Neural progenitor cell (in vitro differentiated cells): Measurements from ENCODE around the gene MUL1. TPM values are rescaled to one million over a fixed set of nuclear protein-coding genes. Genes with fewer than 3 reads are reported as not detected.

Source experiments
- DNase-seq: peaks from one replicate; pipeline ENCODE4 v3.0.0-alpha.2; 2016; ENCODE audit warnings: low spot score
- H2AFZ ChIP-seq: fragments of 200-600 bp; sonication (generic); replicated peaks from 2 replicates; pipeline ENCODE4 v1.6.1; 2016; ENCODE audit warnings: antibody characterized with exemption
- H3F3A ChIP-seq: fragments of 200-600 bp; sonication (generic); 2 replicates; pipeline ENCODE4 v1.6.1; 2016; ENCODE audit warnings: antibody characterized with exemption, low read depth
- H3K27ac ChIP-seq: fragments of 200-600 bp; sonication (generic); 2 replicates; pipeline ENCODE4 v1.5.1; 2016; ENCODE audit warnings: mild to moderate bottlenecking
- H3K27me3 ChIP-seq: fragments of 200-600 bp; sonication (generic); 2 replicates; pipeline ENCODE4 v1.6.1; 2016; ENCODE audit warnings: mild to moderate bottlenecking, moderate library complexity
- H3K36me3 ChIP-seq: fragments of 200-600 bp; sonication (generic); 2 replicates; pipeline ENCODE4 v1.5.1; 2016
- H3K4me1 ChIP-seq: fragments of 200-600 bp; sonication (generic); 2 replicates; pipeline ENCODE4 v1.6.1; 2016; ENCODE audit warnings: mixed run types
- H3K4me2 ChIP-seq: fragments of 200-600 bp; sonication (generic); 2 replicates; pipeline ENCODE4 v1.6.1; 2016
- H3K4me3 ChIP-seq: fragments of 200-600 bp; sonication (generic); 2 replicates; pipeline ENCODE4 v1.5.1; 2016
- H3K79me2 ChIP-seq: fragments of 200-600 bp; sonication (generic); 2 replicates; pipeline ENCODE4 v1.6.1; 2016; ENCODE audit warnings: low read depth
- H3K9ac ChIP-seq: fragments of 200-600 bp; sonication (generic); 2 replicates; pipeline ENCODE4 v1.6.1; 2016
- H3K9me3 ChIP-seq: fragments of 200-600 bp; sonication (generic); 2 replicates; pipeline ENCODE4 v1.5.1; 2016; ENCODE audit warnings: low read depth
- H4K20me1 ChIP-seq: fragments of 200-600 bp; sonication (generic); 2 replicates; pipeline ENCODE4 v1.6.1; 2016; ENCODE audit warnings: low read depth
- H3K27ac Mint-ChIP-seq: 3 replicates; pipeline ENCODE4 v1.8.0; 2021; ENCODE audit warnings: mixed read lengths
- H3K27me3 Mint-ChIP-seq: 2 replicates; pipeline ENCODE4 v1.8.0; 2022; ENCODE audit warnings: low read depth, mild to moderate bottlenecking, inconsistent platforms, moderate library complexity, mixed read lengths; ENCODE audit not compliant: insufficient read depth
- H3K36me3 Mint-ChIP-seq: 3 replicates; pipeline ENCODE4 v1.8.0; 2021; ENCODE audit warnings: mixed read lengths
- H3K4me1 Mint-ChIP-seq: 3 replicates; pipeline ENCODE4 v1.8.0; 2021; ENCODE audit warnings: mixed read lengths
- H3K4me3 Mint-ChIP-seq: 3 replicates; pipeline ENCODE4 v1.8.0; 2021; ENCODE audit warnings: mild to moderate bottlenecking, moderate library complexity, mixed read lengths
- H3K9me3 Mint-ChIP-seq: 3 replicates; pipeline ENCODE4 v1.8.0; 2020; ENCODE audit warnings: mixed read lengths
- EZH2 ChIP-seq: fragments of 200-600 bp; sonication (generic); IDR thresholded peaks from 2 replicates; pipeline ENCODE4 v1.6.1; 2017; ENCODE audit warnings: antibody characterized with exemption, mild to moderate bottlenecking, moderate library complexity
- EZH2phosphoT487 ChIP-seq: fragments of 200-600 bp; sonication (generic); IDR thresholded peaks from 2 replicates; pipeline ENCODE4 v1.6.1; 2017; ENCODE audit warnings: antibody characterized with exemption
- total RNA-seq: library from RNA; depleted of rRNA; stranded (reverse); fragments of >200 nt; gene quantifications from 2 replicates; pipeline ENCODE4 v1.2.3, GENCODE V29; 2015; ENCODE audit warnings: low replicate concordance
- TF ChIP-seq, protein P1 (sequence below): fragments of 200-600 bp; sonication (generic); IDR thresholded peaks from 2 replicates; pipeline ENCODE4 v1.5.1; 2017; ENCODE audit warnings: antibody characterized with exemption, mild to moderate bottlenecking

MUL1 gene, protein sequence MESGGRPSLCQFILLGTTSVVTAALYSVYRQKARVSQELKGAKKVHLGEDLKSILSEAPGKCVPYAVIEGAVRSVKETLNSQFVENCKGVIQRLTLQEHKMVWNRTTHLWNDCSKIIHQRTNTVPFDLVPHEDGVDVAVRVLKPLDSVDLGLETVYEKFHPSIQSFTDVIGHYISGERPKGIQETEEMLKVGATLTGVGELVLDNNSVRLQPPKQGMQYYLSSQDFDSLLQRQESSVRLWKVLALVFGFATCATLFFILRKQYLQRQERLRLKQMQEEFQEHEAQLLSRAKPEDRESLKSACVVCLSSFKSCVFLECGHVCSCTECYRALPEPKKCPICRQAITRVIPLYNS
- 6.7 and 18.9 TPM in 2 replicates for total RNA-seq

GRCh38 chr1:20507564-20508410, at the start of gene MUL1:
Gene MUL1, minus strand, starts transcription at chr1:20508151. Its CDS starts 127 bp downstream, at chr1:20508024.
- Histone ChIP-seq H3K4me1 (peaks cover 8% of the 10 kb centered on the region), H3K27me3 (peaks cover 42% of the 10 kb centered on the region), H3K27ac (no peak within 1 kb of the TSS), H3K9ac (peak within 1 kb of the TSS; percentile 85), H3K79me2 (peaks cover 41% of the 10 kb centered on the region), H3K4me3 (peak within 1 kb of the TSS; percentile 94), H3K4me2 (peak within 1 kb of the TSS; percentile 80), H3K9me3 (no peaks in the 10 kb centered on the region), H3K36me3 (no peaks in the 10 kb centered on the region), H4K20me1 (peaks cover 6% of the 10 kb centered on the region), H3F3A (no peaks in the 10 kb centered on the region), H2AFZ (peak within 1 kb of the TSS; percentile 80)
- peak; percentile 94 for DNase-seq
- Mint-ChIP-seq H3K4me3 (peak within 1 kb of the TSS; percentile 89), H3K9me3 (no peaks in the 10 kb centered on the region), H3K36me3 (no peaks in the 10 kb centered on the region), H3K27me3 (peaks cover 6% of the 10 kb centered on the region), H3K27ac (no peak within 1 kb of the TSS), H3K4me1 (peaks cover 5% of the 10 kb centered on the region)
- TF ChIP-seq EZH2 (no peak), EZH2phosphoT487 (peak; percentile 59)
- TF ChIP-seq, protein P1, sequence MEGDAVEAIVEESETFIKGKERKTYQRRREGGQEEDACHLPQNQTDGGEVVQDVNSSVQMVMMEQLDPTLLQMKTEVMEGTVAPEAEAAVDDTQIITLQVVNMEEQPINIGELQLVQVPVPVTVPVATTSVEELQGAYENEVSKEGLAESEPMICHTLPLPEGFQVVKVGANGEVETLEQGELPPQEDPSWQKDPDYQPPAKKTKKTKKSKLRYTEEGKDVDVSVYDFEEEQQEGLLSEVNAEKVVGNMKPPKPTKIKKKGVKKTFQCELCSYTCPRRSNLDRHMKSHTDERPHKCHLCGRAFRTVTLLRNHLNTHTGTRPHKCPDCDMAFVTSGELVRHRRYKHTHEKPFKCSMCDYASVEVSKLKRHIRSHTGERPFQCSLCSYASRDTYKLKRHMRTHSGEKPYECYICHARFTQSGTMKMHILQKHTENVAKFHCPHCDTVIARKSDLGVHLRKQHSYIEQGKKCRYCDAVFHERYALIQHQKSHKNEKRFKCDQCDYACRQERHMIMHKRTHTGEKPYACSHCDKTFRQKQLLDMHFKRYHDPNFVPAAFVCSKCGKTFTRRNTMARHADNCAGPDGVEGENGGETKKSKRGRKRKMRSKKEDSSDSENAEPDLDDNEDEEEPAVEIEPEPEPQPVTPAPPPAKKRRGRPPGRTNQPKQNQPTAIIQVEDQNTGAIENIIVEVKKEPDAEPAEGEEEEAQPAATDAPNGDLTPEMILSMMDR = no peak

- Mint-ChIP-seq H3K4me1 (peaks cover 10% of the 10 kb centered on the region), H3K27ac (no peak overlapping the region), H3K4me3 (no peak overlapping the region), H3K9me3 (no peaks in the 10 kb centered on the region), H3K27me3 (peaks cover 43% of the 10 kb centered on the region), H3K36me3 (no peaks in the 10 kb centered on the region)
- Histone ChIP-seq H3K4me2 (no peak overlapping the region), H3K9ac (no peak overlapping the region), H3K27ac (no peak overlapping the region), H3K36me3 (no peaks in the 10 kb centered on the region), H3K79me2 (no peaks in the 10 kb centered on the region), H2AFZ (no peak overlapping the region), H3F3A (peaks cover 5% of the 10 kb centered on the region), H4K20me1 (peaks cover 7% of the 10 kb centered on the region), H3K9me3 (no peaks in the 10 kb centered on the region), H3K27me3 (peaks cover 100% of the 10 kb centered on the region), H3K4me3 (no peak overlapping the region), H3K4me1 (peaks cover 8% of the 10 kb centered on the region)
- DNase-seq = no peak
- TF ChIP-seq EZH2 = no peak
- TF ChIP-seq, protein P1 = no peak
- no peak for TF ChIP-seq EZH2phosphoT487
Observed at GRCh38 chr1:20555758-20556120, 47.8 kb upstream of the MUL1 start.

- Mint-ChIP-seq H3K27me3 (peaks cover 41% of the 10 kb centered on the region), H3K9me3 (no peaks in the 10 kb centered on the region), H3K4me3 (no peak overlapping the region), H3K36me3 (no peaks in the 10 kb centered on the region), H3K4me1 (peaks cover 10% of the 10 kb centered on the region), H3K27ac (no peak overlapping the region)
- no peak overlapping the region for H3K4me3 ChIP-seq
- H3K27ac ChIP-seq = no peak overlapping the region
- H3K4me2 ChIP-seq = no peak overlapping the region
- DNase-seq = no peak
- no peak overlapping the region for H2AFZ ChIP-seq
- peaks cover 7% of the 10 kb centered on the region for H4K20me1 ChIP-seq
- no peaks in the 10 kb centered on the region for H3K79me2 ChIP-seq
- no peaks in the 10 kb centered on the region for H3K36me3 ChIP-seq
- H3K4me1 ChIP-seq = peaks cover 8% of the 10 kb centered on the region
- H3F3A ChIP-seq = peaks cover 5% of the 10 kb centered on the region
- H3K9me3 ChIP-seq = no peaks in the 10 kb centered on the region
- no peak overlapping the region for H3K9ac ChIP-seq
- H3K27me3 ChIP-seq = peaks cover 100% of the 10 kb centered on the region
- TF ChIP-seq EZH2phosphoT487 (no peak), EZH2 (no peak)
- TF ChIP-seq, protein P1 = no peak
Observed at GRCh38 chr1:20555025-20555757, 47.2 kb upstream of the MUL1 start.
